ENCODE measurements around the gene MVB12B.

DNA sequence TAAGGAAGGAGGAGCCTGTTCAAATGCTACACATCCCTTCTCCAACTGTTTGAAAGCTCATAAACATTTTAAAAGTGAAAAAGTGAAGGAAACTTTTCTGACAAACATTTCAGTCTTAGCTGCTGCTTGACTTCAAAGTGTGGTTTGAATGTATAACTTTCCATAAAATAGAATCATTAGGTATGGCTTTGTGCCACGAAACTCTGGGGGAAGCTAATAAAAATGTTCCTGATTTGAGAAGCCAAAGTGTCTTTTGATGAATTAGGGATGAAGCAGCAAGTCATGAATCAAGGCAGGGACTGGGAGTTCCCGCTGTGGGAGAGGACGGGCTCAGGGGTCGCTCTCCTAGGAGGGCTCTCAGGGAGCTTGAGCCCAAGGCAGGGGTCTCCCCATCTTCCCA, 15.3 kb downstream of the MVB12B start:
- TF ChIP-seq YY1 (IDR thresholded peaks at IDR 0.05; ENCODE audit: insufficient read depth, insufficient read length) (no peak), SUZ12 (IDR thresholded peaks at IDR 0.05; ENCODE audit: extremely low read depth, insufficient read depth, insufficient read length) (no peak), ZNF274 (IDR thresholded peaks at IDR 0.05; ENCODE audit: low read depth, low read length) (no peak)
